Smooth muscle cell (in vitro differentiated cells): ENCODE data around the gene LIN7B. TPM values are rescaled to one million over a fixed set of nuclear protein-coding genes. Genes with fewer than 3 reads are reported as not detected.
"Not testable (repeated sequence)": the region's sequence is repeated elsewhere in the genome, so short reads cannot be mapped to it uniquely, and the experiment has no call there.

Experiments
- DNase-seq: peaks from one replicate; lab custom pipeline; 2025; ENCODE audit not compliant: unreplicated experiment; lab: John Stamatoyannopoulos, UW
- H2AFZ ChIP-seq: fragments of 200-600 bp; sonication (generic); 2 replicates; pipeline ENCODE4 v1.6.0; 2016; ENCODE audit warnings: antibody characterized with exemption, low read depth, mild to moderate bottlenecking
- H3F3A ChIP-seq: fragments of 200-600 bp; sonication (generic); 2 replicates; pipeline ENCODE4 v1.6.0; 2017; ENCODE audit warnings: antibody characterized with exemption, low read depth
- H3K27ac ChIP-seq: fragments of 200-600 bp; sonication (generic); 2 replicates; pipeline ENCODE4 v1.5.1; 2016; ENCODE audit warnings: low read depth, mild to moderate bottlenecking
- H3K27me3 ChIP-seq: fragments of 200-600 bp; sonication (generic); 2 replicates; pipeline ENCODE4 v1.6.1; 2016; ENCODE audit warnings: low read depth, mild to moderate bottlenecking
- H3K36me3 ChIP-seq: fragments of 200-600 bp; sonication (generic); 2 replicates; pipeline ENCODE4 v1.5.1; 2016; ENCODE audit warnings: low read depth
- H3K4me1 ChIP-seq: fragments of 200-600 bp; sonication (generic); 2 replicates; pipeline ENCODE4 v1.5.1; 2016; ENCODE audit warnings: low read depth
- H3K4me2 ChIP-seq: fragments of 200-600 bp; sonication (generic); 2 replicates; pipeline ENCODE4 v1.6.0; 2016; ENCODE audit warnings: mild to moderate bottlenecking
- H3K4me3 ChIP-seq: fragments of 200-600 bp; sonication (generic); 2 replicates; pipeline ENCODE4 v1.5.1; 2016; ENCODE audit warnings: mild to moderate bottlenecking
- H3K79me2 ChIP-seq: fragments of 200-600 bp; sonication (generic); 2 replicates; pipeline ENCODE4 v1.6.0; 2016; ENCODE audit warnings: low read depth, mild to moderate bottlenecking
- H3K9ac ChIP-seq: fragments of 200-600 bp; sonication (generic); 2 replicates; pipeline ENCODE4 v1.6.0; 2016; ENCODE audit warnings: low read depth
- H3K9me3 ChIP-seq: fragments of 200-600 bp; sonication (generic); replicated peaks from 2 replicates; pipeline ENCODE4 v1.5.1; 2016; ENCODE audit warnings: low read depth
- H4K20me1 ChIP-seq: fragments of 200-600 bp; sonication (generic); 2 replicates; pipeline ENCODE4 v1.6.0; 2016; ENCODE audit warnings: low read depth
- CTCF ChIP-seq: fragments of 200-600 bp; sonication (generic); IDR thresholded peaks from 2 replicates; pipeline ENCODE4 v1.5.1; 2017; ENCODE audit warnings: borderline replicate concordance, mild to moderate bottlenecking, antibody characterized with exemption; ENCODE audit not compliant: insufficient read depth, poor library complexity, severe bottlenecking
- WGBS: methylation state at CpG from one replicate; pipeline ENCODE4 v1.1.7; 2016; ENCODE audit warnings: low lambda C conversion rate; 5-methylcytosine and 5-hydroxymethylcytosine counted together
- polyA plus RNA-seq: library from polyadenylated mRNA; unstranded; fragments of >200 nt; fragmentation: Nextera tagmentation; extraction: Ambion mirVana; gene quantifications from 2 replicates; pipeline ENCODE4 v1.2.1, GENCODE V29; 2016
- total RNA-seq: library from RNA; depleted of rRNA; stranded (reverse); fragments of >200 nt; gene quantifications from 2 replicates; pipeline ENCODE4 v1.2.3, GENCODE V29; 2014

Gene LIN7B
- total and polyA plus RNA-seq, 2 experiments from 2014 or later: 11.7 to 24.7 TPM

GRCh38 chr19:49145573-49146407 is 31.6 kb downstream of the LIN7B start:
- Histone ChIP-seq H4K20me1 (no peaks in the 10 kb centered on the region), H3K79me2 (no peaks in the 10 kb centered on the region), H3F3A (peaks cover 6% of the 10 kb centered on the region), H2AFZ (no peak overlapping the region), H3K27ac (no peak overlapping the region), H3K4me3 (peak overlapping the region; percentile 35), H3K27me3 (no peaks in the 10 kb centered on the region), H3K4me2 (peak overlapping the region; percentile 78), H3K9me3 (no peaks in the 10 kb centered on the region), H3K9ac (no peak overlapping the region), H3K36me3 (no peaks in the 10 kb centered on the region), H3K4me1 (peaks cover 10% of the 10 kb centered on the region)
- WGBS: 10% methylated on average over 23 of the region's 30 CpGs
- TF ChIP-seq CTCF: peak; percentile 93
- DNase-seq: peak; percentile 83

- H3K79me2 ChIP-seq, H3K27me3 ChIP-seq, DNase-seq, H3K27ac ChIP-seq, H3K9ac ChIP-seq, H4K20me1 ChIP-seq, H3K36me3 ChIP-seq, H3K4me3 ChIP-seq, H2AFZ ChIP-seq, H3K9me3 ChIP-seq: not testable (repeated sequence)
- peak overlapping the region; percentile 78 for H3K4me2 ChIP-seq
- peaks cover 10% of the 10 kb centered on the region for H3F3A ChIP-seq
- H3K4me1 ChIP-seq: peaks cover 16% of the 10 kb centered on the region
- WGBS: 36% methylated on average over 7 of the region's 7 CpGs
Measured at GRCh38 chr19:49146408-49146770, 32.2 kb downstream of the LIN7B start.

GRCh38 chr19:49148044-49148682 is 34.0 kb downstream of the LIN7B start:
- H4K20me1 ChIP-seq: no peaks in the 10 kb centered on the region
- DNase-seq: no peak
- H3K9ac ChIP-seq: no peak overlapping the region
- no peak overlapping the region for H3K27ac ChIP-seq
- H3K27me3 ChIP-seq: no peaks in the 10 kb centered on the region
- H3K36me3 ChIP-seq: no peaks in the 10 kb centered on the region
- H3K4me2 ChIP-seq: peak overlapping the region; percentile 93
- H2AFZ ChIP-seq: no peak overlapping the region
- peaks cover 12% of the 10 kb centered on the region for H3F3A ChIP-seq
- H3K4me3 ChIP-seq: no peak overlapping the region
- no peaks in the 10 kb centered on the region for H3K9me3 ChIP-seq
- peaks cover 14% of the 10 kb centered on the region for H3K4me1 ChIP-seq
- WGBS: 85% methylated on average over 11 of the region's 11 CpGs
- TF ChIP-seq CTCF: no peak
- no peaks in the 10 kb centered on the region for H3K79me2 ChIP-seq

GRCh38 chr19:49148784-49149651 is 34.8 kb downstream of the LIN7B start:
- Histone ChIP-seq H3K9ac (no peak overlapping the region), H3K36me3 (no peaks in the 10 kb centered on the region), H4K20me1 (no peaks in the 10 kb centered on the region), H3K27ac (no peak overlapping the region), H3K4me1 (peaks cover 14% of the 10 kb centered on the region), H2AFZ (no peak overlapping the region), H3K79me2 (no peaks in the 10 kb centered on the region), H3K9me3 (no peaks in the 10 kb centered on the region), H3K4me3 (peak overlapping the region; percentile 64), H3K4me2 (peak overlapping the region; percentile 93), H3K27me3 (no peaks in the 10 kb centered on the region), H3F3A (peaks cover 12% of the 10 kb centered on the region)
- 2% methylated on average over 45 of the region's 49 CpGs for WGBS
- TF ChIP-seq CTCF: no peak
- DNase-seq: peak; percentile 99
